Testis (tissue), 3 donors: ENCODE results near the gene MT3. TPM values are rescaled to one million over a fixed set of nuclear protein-coding genes. Genes with fewer than 3 reads are reported as not detected.

Experiments
- DNase-seq: peaks from one replicate; pipeline ENCODE4 v3.0.0-alpha.2; 2019
- H3K27ac ChIP-seq, 2 donors: fragments of 200-600 bp; sonication (generic); one replicate each; pipeline ENCODE4 v1.5.1; 2019
- H3K27me3 ChIP-seq: fragments of 200-600 bp; sonication (generic); one replicate; pipeline ENCODE4 v1.5.1; 2019
- H3K36me3 ChIP-seq: fragments of 200-600 bp; sonication (generic); one replicate; pipeline ENCODE4 v1.5.1; 2017; ENCODE audit warnings: low read depth; ENCODE audit errors: missing control alignments
- H3K4me1 ChIP-seq: fragments of 200-600 bp; sonication (generic); one replicate; pipeline ENCODE4 v1.5.1; 2019
- H3K4me3 ChIP-seq, 2 donors: fragments of 200-600 bp; sonication (generic); one replicate each; pipeline ENCODE4 v1.5.1; 2017 to 2019
- H3K9me3 ChIP-seq: fragments of 200-600 bp; sonication (generic); one replicate; pipeline ENCODE4 v1.5.1; 2017
- CTCF ChIP-seq, 3 experiments: fragments of 450-650 bp in 2 of 3; fragments of 200-600 bp in 1 of 3; sonication (generic) in 1 of 3; IDR thresholded peaks; one replicate each; pipeline ENCODE4 v1.5.1; 2016 to 2019; ENCODE audit warnings: antibody characterized with exemption in 3 of 3, mild to moderate bottlenecking in 2 of 3, moderate library complexity in 1 of 3
- POLR2A ChIP-seq: fragments of 450-650 bp; IDR thresholded peaks from one replicate; pipeline ENCODE4 v1.6.1; 2017; ENCODE audit warnings: antibody characterized with exemption, mild to moderate bottlenecking, moderate library complexity
- WGBS, 2 donors: methylation state at CpG; one replicate each; pipeline ENCODE4 v1.1.5; 2018; 5-methylcytosine and 5-hydroxymethylcytosine counted together
- intact Hi-C: fragments of 100-400 bp; cut with DNase I; formaldehyde crosslinking; loops from one replicate; pipeline ENCODE4 v1.15.1; 2023; ENCODE audit warnings: low total_unique reads
- polyA plus RNA-seq: library from polyadenylated mRNA; stranded (reverse); fragments of 350-450 nt; fragmentation: Illumina TruSeq; extraction: RNeasy Lipid Tissue Mini Kit (QIAGEN cat#74804); gene quantifications from one replicate; pipeline ENCODE4 v1.2.3, GENCODE V29; 2014; ENCODE audit warnings: low read depth, low replicate concordance; ENCODE audit not compliant: insufficient read depth
- total RNA-seq, 2 donors: library from RNA; depleted of rRNA; stranded (reverse); fragments of >200 nt; gene quantifications; one replicate each; pipeline ENCODE4 v1.2.3, GENCODE V29; 2016

MT3 gene
- total and polyA plus RNA-seq, 3 donors from 2014 or later = 4.6 to 12.0 TPM; not detected in 1

GRCh38 chr16:56594292-56594619, 4.9 kb downstream of the MT3 start:
- Histone ChIP-seq H3K4me3 (no peak overlapping the region), H3K4me1 (peaks cover 9% of the 10 kb centered on the region), H3K9me3 (no peaks in the 10 kb centered on the region), H3K27me3 (no peaks in the 10 kb centered on the region), H3K36me3 (no peaks in the 10 kb centered on the region), H3K27ac (no peak overlapping the region)
- intact Hi-C loops = no loop called here
- DNase-seq = no peak
- TF ChIP-seq CTCF (IDR thresholded peaks at IDR 0.05) = no peak
- no peak for TF ChIP-seq POLR2A
- 91 to 97% methylated on average over 5 of the region's 5 CpGs for WGBS, 2 donors

GRCh38 chr16:56600398-56600999, 11.2 kb downstream of the MT3 start:
- TF ChIP-seq CTCF (IDR thresholded peaks at IDR 0.05) (peak in 2 of 3 experiments; percentile 64 to 66), POLR2A (no peak)
- intact Hi-C loops = no loop called here
- Histone ChIP-seq H3K36me3 (no peaks in the 10 kb centered on the region), H3K4me1 (no peaks in the 10 kb centered on the region), H3K9me3 (no peaks in the 10 kb centered on the region), H3K27me3 (no peaks in the 10 kb centered on the region), H3K27ac (no peak overlapping the region), H3K4me3 (no peak overlapping the region)
- 54% methylated on average over 8 of the region's 8 CpGs for WGBS, 2 donors
- peak; percentile 49 for DNase-seq

DNA sequence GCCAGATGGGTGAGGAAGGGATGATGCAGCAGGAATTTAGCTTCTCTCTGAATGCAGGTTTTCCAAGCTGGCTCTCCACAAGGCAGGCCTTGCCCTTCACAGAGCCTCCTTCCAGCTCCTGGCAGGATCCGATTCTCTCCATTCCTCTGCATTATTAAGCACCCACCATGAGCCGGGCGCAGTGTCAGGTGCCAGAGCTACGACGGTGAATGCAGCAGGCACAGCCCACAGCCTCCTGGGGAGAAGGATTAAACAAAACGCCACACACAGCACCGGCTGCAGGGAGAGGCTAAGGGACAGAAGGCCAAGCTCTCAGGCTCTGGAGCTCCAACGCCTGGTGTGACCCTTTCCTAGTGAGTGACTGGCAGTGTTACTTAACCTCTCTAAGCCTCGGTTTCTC, 12.0 kb downstream of the MT3 start:
- 68 to 77% methylated on average over 9 of the region's 9 CpGs for WGBS, 2 donors
- no peaks in the 10 kb centered on the region for H3K9me3 ChIP-seq
- TF ChIP-seq CTCF (IDR thresholded peaks at IDR 0.05) = no peak
- TF ChIP-seq POLR2A = no peak
- no peaks in the 10 kb centered on the region for H3K4me1 ChIP-seq
- intact Hi-C loops = no loop called here
- H3K4me3 ChIP-seq = no peak overlapping the region
- no peak overlapping the region for H3K27ac ChIP-seq
- no peak for DNase-seq
- no peaks in the 10 kb centered on the region for H3K36me3 ChIP-seq
- H3K27me3 ChIP-seq = no peaks in the 10 kb centered on the region

DNA sequence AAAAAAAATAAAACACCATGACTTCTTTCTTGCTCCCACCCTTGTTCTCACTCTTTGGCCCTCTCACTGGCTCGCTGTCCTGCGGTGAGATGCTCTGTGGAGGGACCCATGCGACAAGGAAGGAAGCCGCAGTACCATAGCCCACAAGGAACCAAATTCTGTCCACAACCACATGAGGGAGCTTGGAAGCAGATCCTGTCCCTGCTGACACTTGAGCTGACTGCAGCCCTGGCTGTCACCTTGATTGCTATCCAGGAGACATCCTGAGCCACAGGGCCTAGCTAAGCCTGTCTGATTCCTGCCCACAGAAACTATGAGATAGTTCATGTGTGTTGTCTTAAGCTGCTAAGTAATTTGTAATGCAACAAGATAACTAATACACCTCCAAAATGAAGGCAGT, 14.3 kb downstream of the MT3 start:
- no peaks in the 10 kb centered on the region for H3K36me3 ChIP-seq
- no peak for TF ChIP-seq POLR2A
- peak in 2 of 3 experiments; percentile 34 to 36 for TF ChIP-seq CTCF (IDR thresholded peaks at IDR 0.05)
- no peaks in the 10 kb centered on the region for H3K27me3 ChIP-seq
- DNase-seq = peak; percentile 63
- intact Hi-C loops = no loop called here
- H3K27ac ChIP-seq = no peak overlapping the region
- no peak overlapping the region for H3K4me3 ChIP-seq
- 68 to 82% methylated on average over 4 of the region's 4 CpGs for WGBS, 2 donors
- no peaks in the 10 kb centered on the region for H3K9me3 ChIP-seq
- H3K4me1 ChIP-seq = peaks cover 19% of the 10 kb centered on the region

- intact Hi-C loops = no loop called here
- TF ChIP-seq CTCF (IDR thresholded peaks at IDR 0.05) = no peak
- no peak for TF ChIP-seq POLR2A
Observed at GRCh38 chr16:56604966-56605365, 15.6 kb downstream of the MT3 start.

More at GRCh38 chr16:56604966-56605365, 15.6 kb downstream of the MT3 start:
- no peaks in the 10 kb centered on the region for H3K9me3 ChIP-seq
- DNase-seq = no peak
- no peaks in the 10 kb centered on the region for H3K36me3 ChIP-seq
- 89 to 94% methylated on average over 3 to 4 of the region's 4 CpGs for WGBS, 2 donors
- H3K27ac ChIP-seq = no peak overlapping the region
- no peak overlapping the region for H3K4me3 ChIP-seq
- H3K4me1 ChIP-seq = peaks cover 31% of the 10 kb centered on the region
- H3K27me3 ChIP-seq = no peaks in the 10 kb centered on the region
